Uterus (tissue), 4 donors: ENCODE results near the gene B3GNT8. TPM values are rescaled to one million over a fixed set of nuclear protein-coding genes. Genes with fewer than 3 reads are reported as not detected.
"Not testable (repeated sequence)": the region's sequence is repeated elsewhere in the genome, so short reads cannot be mapped to it uniquely, and the experiment has no call there.

Source experiments
- DNase-seq, 2 donors: peaks; one replicate each; pipeline ENCODE4 v3.0.0-alpha.2; 2019 to 2020
- H3K27ac ChIP-seq, 2 donors: fragments of 200-600 bp; sonication (generic); 1 replicate in 1 of 2; 2 replicates in 1 of 2; pipeline ENCODE4 v1.5.1; 2016 to 2018
- H3K27me3 ChIP-seq, 2 donors: fragments of 200-600 bp; sonication (generic); one replicate each; pipeline ENCODE4 v1.5.1; 2018 to 2019; ENCODE audit warnings: control low read depth in 1 of 2
- H3K36me3 ChIP-seq, 2 donors: fragments of 200-600 bp; sonication (generic); one replicate each; pipeline ENCODE4 v1.5.1; 2019; ENCODE audit warnings: control low read depth in 1 of 2
- H3K4me1 ChIP-seq, 2 donors: fragments of 200-600 bp; sonication (generic); one replicate each; pipeline ENCODE4 v1.5.1; 2018 to 2019; ENCODE audit warnings: control low read depth in 1 of 2
- H3K4me3 ChIP-seq, 2 donors: fragments of 200-600 bp; sonication (generic); 1 replicate in 1 of 2; 2 replicates in 1 of 2; pipeline ENCODE4 v1.5.1; 2018 to 2019; ENCODE audit warnings: mild to moderate bottlenecking in 1 of 2
- H3K9me3 ChIP-seq, 2 donors: fragments of 200-600 bp; sonication (generic); one replicate each; pipeline ENCODE4 v1.5.1; 2019; ENCODE audit warnings: control low read depth in 1 of 2
- CTCF ChIP-seq, 4 experiments: fragments of 200-600 bp in 2 of 4; fragments of 450-650 bp in 2 of 4; sonication (generic) in 2 of 4; IDR thresholded peaks; one replicate each; pipeline ENCODE4 v1.5.1; 2016 to 2019; ENCODE audit warnings: antibody characterized with exemption in 4 of 4, mild to moderate bottlenecking in 2 of 4, moderate library complexity in 1 of 4
- POLR2A ChIP-seq, 2 donors: fragments of 450-650 bp; IDR thresholded peaks; one replicate each; pipeline ENCODE4 v1.6.1; 2016; ENCODE audit warnings: antibody characterized with exemption in 2 of 2, mild to moderate bottlenecking in 1 of 2, moderate library complexity in 1 of 2
- intact Hi-C: fragments of 100-400 bp; cut with DNase I; formaldehyde crosslinking; loops from one replicate; pipeline ENCODE4 v1.15.1; 2023; ENCODE audit warnings: low total_unique reads
- total RNA-seq, 4 donors: library from RNA; depleted of rRNA in 3 of 4; stranded (reverse); fragments of >200 nt in 3 of 4; gene quantifications; one replicate each; pipeline versions ENCODE4 v1.1.0 to v1.2.4, GENCODE V29; 2014 to 2023
- donor health status: DM: yes; HTN: yes; CAD: no.

Gene B3GNT8
- total RNA-seq, 4 donors from 2014 or later: 0.83 to 14.1 (median 3.4) TPM; not detected in 1

- Histone ChIP-seq H3K36me3 (no peaks in the 10 kb centered on the region), H3K4me3 (peak within 1 kb of the TSS; percentile 81), H3K9me3 (no peaks in the 10 kb centered on the region), H3K27ac (peak within 1 kb of the TSS; percentile 91 to 97), H3K4me1 (no peaks in the 10 kb centered on the region), H3K27me3 (no peaks in the 10 kb centered on the region)
- peak; percentile 95 to 98 for DNase-seq
- TF ChIP-seq CTCF (IDR thresholded peaks at IDR 0.05) (peak; percentile 45 to 64 (median 50)), POLR2A (IDR thresholded peaks at IDR 0.05) (peak; percentile 30 to 63)
- intact Hi-C loops: no loop called here
Measured at GRCh38 chr19:41439441-41440222, 12.5 kb upstream of the B3GNT8 start, which contains the start of gene DMAC2. DMAC2 (minus strand) TSS chr19:41439912; CDS start chr19:41439899, 13 bp downstream.

- no peak for DNase-seq
Measured at GRCh38 chr19:41437944-41438574, 10.9 kb upstream of the B3GNT8 start.

GRCh38 chr19:41436674-41436951, 9.4 kb upstream of the B3GNT8 start:
- Histone ChIP-seq H3K4me3 (no peak overlapping the region), H3K36me3 (no peaks in the 10 kb centered on the region), H3K9me3 (no peaks in the 10 kb centered on the region), H3K27ac (no peak overlapping the region), H3K27me3 (no peaks in the 10 kb centered on the region), H3K4me1 (no peaks in the 10 kb centered on the region)
- no peak for DNase-seq
- intact Hi-C loops: no loop called here
- TF ChIP-seq CTCF (IDR thresholded peaks at IDR 0.05) (no peak), POLR2A (IDR thresholded peaks at IDR 0.05) (no peak)

More at GRCh38 chr19:41437944-41438574, 10.9 kb upstream of the B3GNT8 start:
- H3K36me3 ChIP-seq: no peaks in the 10 kb centered on the region
- intact Hi-C loops: no loop called here
- H3K4me3 ChIP-seq: no peak overlapping the region
- H3K4me1 ChIP-seq: no peaks in the 10 kb centered on the region
- no peaks in the 10 kb centered on the region for H3K27me3 ChIP-seq
- H3K9me3 ChIP-seq: no peaks in the 10 kb centered on the region
- H3K27ac ChIP-seq: no peak overlapping the region
- TF ChIP-seq CTCF (IDR thresholded peaks at IDR 0.05) (no peak), POLR2A (IDR thresholded peaks at IDR 0.05) (no peak)

GRCh38 chr19:41435936-41436673, 8.9 kb upstream of the B3GNT8 start:
- no peak for DNase-seq

GRCh38 chr19:41435376-41435775, 8.2 kb upstream of the B3GNT8 start:
- H3K4me3 ChIP-seq, H3K9me3 ChIP-seq, H3K36me3 ChIP-seq, H3K4me1 ChIP-seq, DNase-seq, intact Hi-C loops, H3K27me3 ChIP-seq, H3K27ac ChIP-seq: not testable (repeated sequence)

More at GRCh38 chr19:41435936-41436673, 8.9 kb upstream of the B3GNT8 start:
- Histone ChIP-seq H3K27ac (no peak overlapping the region), H3K36me3 (no peaks in the 10 kb centered on the region), H3K4me1 (no peaks in the 10 kb centered on the region), H3K4me3 (no peak overlapping the region), H3K27me3 (no peaks in the 10 kb centered on the region), H3K9me3 (no peaks in the 10 kb centered on the region)
- intact Hi-C loops: no loop called here
- TF ChIP-seq POLR2A (IDR thresholded peaks at IDR 0.05) (no peak), CTCF (IDR thresholded peaks at IDR 0.05) (no peak)
